Stimulated activated naive B cell treated with anti-CD40 and anti-IgM and Interleukin-4, amounts not matched to agents 10 μg/mL and 1 μg/mL and 100 μg/mL, for 72 hours (primary cell): ENCODE data around the gene AFAP1L1.

Source experiments
- ATAC-seq, 2 donors: fragments of 150-1000 bp; cut with Tn5 transposase; replicated peaks; 2 replicates each; pipeline ENCODE4 v1.10.0; 2021; ENCODE audit warnings: moderate library complexity in 1 of 2
- DNase-seq: peaks from one replicate; pipeline ENCODE4 v3.0.0; 2021
- H3K27ac Mint-ChIP-seq: one replicate; pipeline ENCODE4 v1.8.0; 2022; ENCODE audit warnings: mild to moderate bottlenecking, mixed read lengths
- H3K27me3 Mint-ChIP-seq, 2 donors: one replicate each; pipeline ENCODE4 v1.8.0; 2022; ENCODE audit warnings: mixed read lengths in 2 of 2
- H3K36me3 Mint-ChIP-seq, 2 donors: one replicate each; pipeline ENCODE4 v1.8.0; 2022; ENCODE audit warnings: mixed read lengths in 2 of 2, mild to moderate bottlenecking in 1 of 2
- H3K4me1 Mint-ChIP-seq, 2 donors: one replicate each; pipeline ENCODE4 v1.8.0; 2022; ENCODE audit warnings: mixed read lengths in 2 of 2, mild to moderate bottlenecking in 1 of 2
- H3K4me3 Mint-ChIP-seq, 2 donors: one replicate each; pipeline ENCODE4 v1.8.0; 2022; ENCODE audit warnings: mild to moderate bottlenecking in 2 of 2, mixed read lengths in 2 of 2, moderate library complexity in 1 of 2
- H3K9me3 Mint-ChIP-seq, 2 donors: one replicate each; pipeline ENCODE4 v1.8.0; 2022; ENCODE audit warnings: mixed read lengths in 2 of 2, mild to moderate bottlenecking in 1 of 2

The AFAP1L1 gene

GRCh38 chr5:149303210-149303609, 31.6 kb downstream of the AFAP1L1 start:
- Mint-ChIP-seq H3K27me3 (peaks cover 22 to 24% of the 10 kb centered on the region in 2 donors), H3K27ac (no peak overlapping the region), H3K9me3 (no peaks in the 10 kb centered on the region), H3K4me3 (no peak overlapping the region), H3K36me3 (no peaks in the 10 kb centered on the region), H3K4me1 (peaks cover 5 to 6% of the 10 kb centered on the region in 2 donors)
- DNase-seq (no peak), ATAC-seq (no peak)

- no peak for DNase-seq
- H3K36me3 Mint-ChIP-seq: no peaks in the 10 kb centered on the region
- H3K4me3 Mint-ChIP-seq: no peak overlapping the region
- no peak overlapping the region for H3K27ac Mint-ChIP-seq
- H3K27me3 Mint-ChIP-seq: peaks cover 12 to 19% of the 10 kb centered on the region in 2 donors
- peaks cover 4 to 6% of the 10 kb centered on the region in 2 donors for H3K4me1 Mint-ChIP-seq
- ATAC-seq: no peak
- no peaks in the 10 kb centered on the region for H3K9me3 Mint-ChIP-seq
Measured at GRCh38 chr5:149304195-149305078, 32.8 kb downstream of the AFAP1L1 start.

- no peak for DNase-seq
- no peaks in the 10 kb centered on the region for H3K27me3 Mint-ChIP-seq
- no peak for ATAC-seq
- no peaks in the 10 kb centered on the region for H3K9me3 Mint-ChIP-seq
- H3K27ac Mint-ChIP-seq: no peak overlapping the region
- H3K4me3 Mint-ChIP-seq: no peak overlapping the region
- no peaks in the 10 kb centered on the region for H3K4me1 Mint-ChIP-seq
- H3K36me3 Mint-ChIP-seq: no peaks in the 10 kb centered on the region
Measured at GRCh38 chr5:149309354-149309753, 37.7 kb downstream of the AFAP1L1 start.

GRCh38 chr5:149310488-149310887, 38.8 kb downstream of the AFAP1L1 start:
- H3K27me3 Mint-ChIP-seq: no peaks in the 10 kb centered on the region

GRCh38 chr5:149310947-149311658, 39.4 kb downstream of the AFAP1L1 start:
- Mint-ChIP-seq H3K27me3 (no peaks in the 10 kb centered on the region), H3K9me3 (no peaks in the 10 kb centered on the region), H3K4me1 (no peaks in the 10 kb centered on the region), H3K36me3 (no peaks in the 10 kb centered on the region), H3K4me3 (no peak overlapping the region), H3K27ac (no peak overlapping the region)
- no peak for ATAC-seq
- DNase-seq: no peak

More at GRCh38 chr5:149310488-149310887, 38.8 kb downstream of the AFAP1L1 start:
- H3K27ac Mint-ChIP-seq: no peak overlapping the region
- no peaks in the 10 kb centered on the region for H3K4me1 Mint-ChIP-seq
- ATAC-seq (no peak), DNase-seq (no peak)
- H3K4me3 Mint-ChIP-seq: no peak overlapping the region
- H3K36me3 Mint-ChIP-seq: no peaks in the 10 kb centered on the region
- H3K9me3 Mint-ChIP-seq: no peaks in the 10 kb centered on the region

GRCh38 chr5:149313151-149313841, 41.6 kb downstream of the AFAP1L1 start:
- ATAC-seq (no peak), DNase-seq (no peak)
- Mint-ChIP-seq H3K4me1 (no peaks in the 10 kb centered on the region), H3K4me3 (no peak overlapping the region), H3K27me3 (no peaks in the 10 kb centered on the region), H3K36me3 (no peaks in the 10 kb centered on the region), H3K27ac (no peak overlapping the region), H3K9me3 (no peaks in the 10 kb centered on the region)

- Mint-ChIP-seq H3K36me3 (no peaks in the 10 kb centered on the region), H3K27me3 (no peaks in the 10 kb centered on the region), H3K27ac (no peak overlapping the region), H3K4me3 (no peak overlapping the region), H3K4me1 (no peaks in the 10 kb centered on the region), H3K9me3 (no peaks in the 10 kb centered on the region)
- no peak for ATAC-seq
- no peak for DNase-seq
Measured at GRCh38 chr5:149314571-149315111, 43.0 kb downstream of the AFAP1L1 start.

- Mint-ChIP-seq H3K36me3 (no peaks in the 10 kb centered on the region), H3K4me3 (no peak overlapping the region), H3K27me3 (no peaks in the 10 kb centered on the region), H3K4me1 (no peaks in the 10 kb centered on the region), H3K9me3 (no peaks in the 10 kb centered on the region), H3K27ac (no peak overlapping the region)
- DNase-seq (no peak), ATAC-seq (no peak)
Measured at GRCh38 chr5:149315753-149316152, 44.1 kb downstream of the AFAP1L1 start.

GRCh38 chr5:149317281-149318048, 45.8 kb downstream of the AFAP1L1 start:
- ATAC-seq: peak; percentile 49 to 71
- Mint-ChIP-seq H3K4me1 (no peaks in the 10 kb centered on the region), H3K27ac (no peak overlapping the region), H3K9me3 (no peaks in the 10 kb centered on the region), H3K4me3 (no peak overlapping the region), H3K27me3 (no peaks in the 10 kb centered on the region), H3K36me3 (no peaks in the 10 kb centered on the region)
- no peak for DNase-seq

GRCh38 chr5:149319174-149319573, 47.5 kb downstream of the AFAP1L1 start:
- no peaks in the 10 kb centered on the region for H3K9me3 Mint-ChIP-seq
- no peaks in the 10 kb centered on the region for H3K36me3 Mint-ChIP-seq
- H3K27ac Mint-ChIP-seq: no peak overlapping the region
- no peaks in the 10 kb centered on the region for H3K27me3 Mint-ChIP-seq
- H3K4me3 Mint-ChIP-seq: no peak overlapping the region
- ATAC-seq (no peak), DNase-seq (no peak)
- no peaks in the 10 kb centered on the region for H3K4me1 Mint-ChIP-seq

- H3K4me3 Mint-ChIP-seq: no peak overlapping the region
- DNase-seq (no peak), ATAC-seq (no peak)
- no peak overlapping the region for H3K27ac Mint-ChIP-seq
- peaks cover 0 to 2% of the 10 kb centered on the region in 2 donors for H3K36me3 Mint-ChIP-seq
- H3K27me3 Mint-ChIP-seq: no peaks in the 10 kb centered on the region
- H3K9me3 Mint-ChIP-seq: no peaks in the 10 kb centered on the region
- no peaks in the 10 kb centered on the region for H3K4me1 Mint-ChIP-seq
Measured at GRCh38 chr5:149320791-149321330, 49.2 kb downstream of the AFAP1L1 start.

GRCh38 chr5:149322518-149322917, 50.9 kb downstream of the AFAP1L1 start:
- H3K36me3 Mint-ChIP-seq: peaks cover 0 to 2% of the 10 kb centered on the region in 2 donors
- no peaks in the 10 kb centered on the region for H3K9me3 Mint-ChIP-seq
- ATAC-seq: no peak
- no peak overlapping the region for H3K4me3 Mint-ChIP-seq
- H3K4me1 Mint-ChIP-seq: no peaks in the 10 kb centered on the region
- no peak for DNase-seq
- no peak overlapping the region for H3K27ac Mint-ChIP-seq
- no peaks in the 10 kb centered on the region for H3K27me3 Mint-ChIP-seq

- no peak for ATAC-seq
- peaks cover 0 to 2% of the 10 kb centered on the region in 2 donors for H3K36me3 Mint-ChIP-seq
- H3K9me3 Mint-ChIP-seq: no peaks in the 10 kb centered on the region
- H3K4me3 Mint-ChIP-seq: no peak overlapping the region
- no peak overlapping the region for H3K27ac Mint-ChIP-seq
- no peak for DNase-seq
- no peaks in the 10 kb centered on the region for H3K27me3 Mint-ChIP-seq
- no peaks in the 10 kb centered on the region for H3K4me1 Mint-ChIP-seq
Measured at GRCh38 chr5:149323210-149323609, 51.6 kb downstream of the AFAP1L1 start.
